CD4-positive, alpha-beta T cell treated with Interleukin-10 for 1 hour (primary cell): ENCODE data around the gene DNASE1L2.
A peak's percentile ranks its signal among the peaks of the same experiment; 100 is the strongest.
"Not testable (repeated sequence)": the region's sequence is repeated elsewhere in the genome, so short reads cannot be mapped to it uniquely, and the experiment has no call there.

ENCODE experiments used
- DNase-seq: peaks from one replicate; pipeline ENCODE4 v3.0.0-alpha.2; 2020

Gene DNASE1L2

DNA sequence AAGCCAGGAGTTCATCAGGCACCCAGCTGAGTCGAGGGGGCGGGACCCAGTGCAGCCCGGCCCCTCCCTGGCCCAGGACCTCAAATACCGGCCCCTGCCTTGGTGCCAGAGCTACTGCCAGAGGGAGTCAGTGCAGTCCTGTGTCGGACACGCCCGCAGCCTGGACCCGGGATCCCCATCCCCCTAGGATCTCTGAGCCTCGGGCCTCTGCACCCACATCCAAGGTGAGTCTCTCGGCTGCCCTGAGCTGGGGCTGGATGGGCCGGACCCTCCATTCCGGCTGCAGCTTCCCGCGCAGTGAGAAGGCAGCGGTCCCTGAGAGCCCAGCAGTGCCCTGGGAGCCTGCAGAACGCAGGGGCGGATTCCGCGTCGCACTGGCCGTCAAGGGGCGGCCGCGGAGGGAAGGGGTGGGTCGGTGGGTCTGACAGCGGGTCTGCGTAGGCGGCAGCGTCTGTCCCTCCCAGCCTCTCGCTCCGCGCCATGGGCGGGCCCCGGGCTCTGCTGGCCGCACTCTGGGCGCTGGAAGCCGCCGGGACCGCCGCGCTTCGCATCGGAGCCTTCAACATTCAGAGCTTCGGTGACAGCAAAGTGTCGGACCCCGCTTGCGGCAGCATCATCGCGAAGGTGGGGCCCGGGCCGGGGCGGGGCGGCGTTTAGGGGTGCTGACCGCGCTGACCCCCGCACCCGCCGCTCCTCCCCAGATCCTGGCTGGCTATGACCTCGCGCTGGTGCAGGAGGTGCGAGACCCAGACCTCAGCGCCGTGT is at the start of gene DNASE1L2:
DNASE1L2 (plus strand) TSS at position 108 of the 765 bp plus-strand sequence; CDS start at position 481, 373 bp downstream.
- DNase-seq, result no peak

- DNase-seq, result no peak
Measured at GRCh38 chr16:2186505-2186904, 49.7 kb upstream of the DNASE1L2 start.

DNA sequence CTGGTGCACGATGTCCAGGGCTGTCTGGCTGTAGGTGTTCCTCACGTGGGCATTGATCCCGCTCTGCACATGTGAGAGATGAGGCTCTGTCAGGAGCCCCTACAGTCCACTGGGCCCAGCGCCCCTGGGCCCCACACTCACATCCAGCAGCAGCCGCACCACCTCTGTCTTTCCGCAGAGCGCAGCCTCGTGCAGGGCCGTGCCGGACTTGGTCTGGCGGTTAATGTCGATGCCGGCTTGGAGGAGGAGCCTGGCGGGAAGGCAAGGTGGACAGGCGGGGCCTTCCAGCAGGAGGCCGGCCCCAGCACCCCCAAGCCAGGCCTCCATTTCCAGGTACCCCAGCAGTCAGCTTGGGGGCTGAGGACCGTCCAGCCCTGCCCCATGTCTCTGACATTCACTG is 49.0 kb upstream of the DNASE1L2 start:
- DNase-seq, result no peak

DNA sequence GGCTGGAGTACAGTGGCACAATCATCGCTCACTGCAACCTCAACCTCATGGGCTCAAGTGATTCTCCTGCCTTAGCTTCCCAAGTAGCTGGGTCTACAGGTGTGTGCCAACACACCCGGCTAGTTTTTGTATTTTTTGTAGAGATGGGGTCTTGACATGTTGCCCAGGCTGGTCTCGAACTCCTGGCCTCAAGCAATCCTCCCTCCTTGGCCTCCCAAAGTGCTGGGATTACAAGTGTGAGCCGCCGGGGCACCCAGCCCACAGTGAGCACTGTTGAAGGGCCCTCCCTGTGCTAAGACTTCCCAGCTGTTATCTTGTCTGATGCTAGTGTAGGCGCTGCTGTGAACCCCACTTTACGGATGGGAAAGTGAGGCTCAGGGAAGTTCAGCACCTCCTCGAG is 47.8 kb upstream of the DNASE1L2 start:
- no peak for DNase-seq

GRCh38 chr16:2189252-2189893 is 46.9 kb upstream of the DNASE1L2 start:
- no peak for DNase-seq

DNA sequence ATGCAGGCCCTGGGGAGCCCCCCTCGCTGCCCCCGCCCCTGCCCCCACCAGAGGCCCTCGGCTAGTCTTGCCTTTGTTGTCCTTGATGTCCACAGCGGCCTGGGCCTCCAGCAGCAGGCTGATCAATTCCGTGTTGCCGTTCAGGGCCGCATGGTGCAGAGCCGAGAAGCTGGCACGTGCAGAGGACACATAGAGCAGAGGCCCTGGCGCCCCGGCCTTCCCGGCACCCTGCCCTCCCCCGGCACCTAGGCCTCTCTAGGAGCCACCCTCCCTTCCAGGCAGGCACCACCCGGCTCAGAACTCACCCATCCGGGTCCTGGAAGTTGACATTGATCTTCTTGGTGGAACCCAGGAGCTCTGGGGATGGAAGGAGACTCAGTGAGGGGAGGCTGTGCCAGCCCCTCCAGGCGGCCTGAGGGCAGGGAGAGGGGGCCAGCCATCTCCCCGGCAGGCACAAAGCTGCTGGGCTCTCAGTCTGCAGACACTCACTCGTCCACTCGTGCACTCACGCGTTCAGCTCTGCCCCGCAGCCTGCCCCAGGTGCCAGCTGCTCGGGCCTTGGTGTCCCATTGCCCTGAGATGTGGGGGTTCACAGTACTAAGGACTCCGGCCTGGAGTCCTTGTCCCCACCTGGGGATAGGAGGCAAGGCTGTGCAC is 46.1 kb upstream of the DNASE1L2 start:
- no peak for DNase-seq

GRCh38 chr16:2190659-2191445 is 45.4 kb upstream of the DNASE1L2 start:
- DNase-seq, result no peak

DNA sequence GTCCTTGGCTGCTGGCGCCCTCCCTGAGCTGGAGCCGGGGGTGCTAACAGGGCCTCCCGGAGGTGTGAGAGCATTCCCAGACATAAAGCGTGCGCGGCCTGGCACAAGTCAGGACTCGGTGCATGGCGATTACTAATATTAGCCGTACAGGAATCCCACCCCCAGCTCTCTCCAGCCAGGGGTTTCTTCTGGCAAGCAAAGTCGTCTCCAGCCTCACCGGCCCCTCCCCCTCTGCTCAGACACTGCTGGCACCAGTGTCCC is 44.9 kb upstream of the DNASE1L2 start:
- no peak for DNase-seq

GRCh38 chr16:2194166-2194834 is 41.9 kb upstream of the DNASE1L2 start:
- no peak for DNase-seq

DNA sequence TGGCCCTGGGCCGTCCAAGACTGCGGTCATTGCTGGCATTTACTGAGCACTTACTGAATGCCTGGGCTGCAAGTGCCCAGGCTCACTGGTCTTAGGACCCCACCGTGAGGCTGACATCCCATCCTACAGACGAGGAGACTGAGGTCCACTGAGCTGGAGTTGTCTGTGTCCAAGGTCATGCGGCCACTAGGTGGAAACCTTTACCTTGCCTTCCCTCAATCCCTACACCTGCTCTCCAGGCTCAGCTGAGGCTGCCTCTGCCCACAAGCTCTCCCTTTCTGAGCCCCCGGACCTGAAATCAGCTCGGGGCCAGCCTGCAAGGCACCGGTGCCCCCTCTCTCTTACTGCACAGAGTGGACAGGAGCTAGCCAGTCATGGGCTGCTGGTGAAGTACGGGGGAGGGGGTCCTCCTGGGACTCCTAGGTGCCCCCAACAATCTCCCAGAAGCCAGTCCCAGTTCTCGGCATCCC is 41.4 kb upstream of the DNASE1L2 start:
- DNase-seq, result peak; percentile 68

DNA sequence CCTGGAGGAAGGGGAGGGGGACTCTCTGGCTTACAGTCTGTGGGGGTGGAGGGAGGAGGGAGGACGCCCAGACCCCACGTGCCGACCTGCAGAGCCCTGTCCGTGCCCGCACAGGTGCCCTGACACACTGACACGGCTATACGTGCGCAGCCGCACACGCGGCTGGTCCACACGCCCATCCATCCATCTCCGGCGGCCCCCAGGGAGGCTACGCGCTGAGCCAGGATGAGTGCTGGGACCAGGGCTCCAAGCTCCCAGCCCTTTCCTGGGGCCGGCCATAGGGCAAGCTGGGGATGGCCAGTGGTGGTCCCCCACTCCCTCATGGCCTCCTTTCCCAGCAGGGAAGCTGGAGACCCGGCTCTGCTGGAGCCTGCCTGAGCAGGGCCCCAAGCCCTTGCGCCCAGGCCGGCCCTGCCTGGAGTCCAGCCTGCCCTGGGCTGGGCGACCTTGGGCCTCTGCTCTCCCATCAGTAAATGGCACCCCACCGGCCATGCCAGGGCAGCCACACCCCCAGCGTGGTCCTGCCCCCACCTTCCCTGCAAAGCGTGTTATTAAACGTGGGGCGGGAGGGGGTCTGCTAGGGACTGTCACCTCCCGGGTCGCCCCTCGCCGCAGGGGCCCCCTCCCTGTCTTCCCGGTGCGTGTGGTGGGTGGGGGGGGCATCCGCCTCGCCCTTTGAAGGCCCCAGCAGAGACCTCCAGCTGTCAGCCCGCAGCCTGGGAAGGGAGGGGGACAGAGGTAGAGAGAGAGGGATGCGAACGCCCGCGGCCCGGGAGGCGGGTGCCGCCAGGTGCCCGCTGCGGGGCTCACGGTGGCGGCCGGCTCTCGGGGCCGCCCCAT is 40.7 kb upstream of the DNASE1L2 start:
- no peak for DNase-seq

DNA sequence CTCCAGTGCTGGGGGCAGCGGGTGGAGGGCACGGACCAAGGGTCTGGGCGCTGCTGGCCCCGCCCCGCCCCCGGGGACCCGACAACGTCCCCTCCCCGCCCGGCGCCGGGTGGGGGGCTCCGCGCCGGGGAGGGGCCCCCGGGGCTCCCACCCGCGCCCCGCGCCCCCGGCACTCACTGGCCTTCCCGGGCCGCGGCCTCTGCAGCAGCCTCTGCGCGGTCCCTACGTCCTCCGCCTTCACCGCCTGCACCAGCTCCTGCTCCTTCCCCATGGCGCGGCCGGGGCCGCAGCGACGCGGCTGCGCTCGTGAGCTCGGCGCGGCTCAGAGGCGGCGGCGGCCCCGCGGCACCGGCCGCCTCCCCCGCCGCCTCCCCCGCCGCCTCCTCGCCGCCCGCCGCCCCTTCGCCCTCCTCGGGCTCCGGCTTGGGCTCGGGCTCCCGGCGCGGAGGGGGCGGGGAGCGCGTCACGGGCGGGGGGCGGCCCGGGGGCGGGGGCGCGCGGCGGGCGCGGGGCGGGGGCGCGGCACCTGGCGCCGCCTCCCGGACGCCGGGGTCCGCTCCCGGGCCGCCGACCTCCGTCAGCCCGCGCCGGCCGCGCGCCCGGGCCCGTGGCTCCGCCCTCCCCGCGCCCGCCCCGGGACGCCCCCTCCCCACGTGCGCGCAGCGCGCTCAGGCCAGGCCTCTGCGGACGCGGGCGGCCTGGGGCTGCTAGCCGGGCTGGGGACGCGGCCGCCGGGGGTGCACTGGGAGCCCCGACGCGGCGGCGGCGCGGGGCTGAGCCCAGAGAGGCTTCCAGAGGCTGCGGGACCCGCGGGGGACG is 39.9 kb upstream of the DNASE1L2 start, which contains the start of gene CASKIN1:
CASKIN1 (minus strand) TSS at position 444 of the 819 bp plus-strand sequence; CDS start at position 271, 173 bp downstream.
- no peak for DNase-seq

- no peak for DNase-seq
Measured at GRCh38 chr16:2196981-2197511, 39.2 kb upstream of the DNASE1L2 start.

- no peak for DNase-seq
Measured at GRCh38 chr16:2197765-2198164, 38.5 kb upstream of the DNASE1L2 start.

DNA sequence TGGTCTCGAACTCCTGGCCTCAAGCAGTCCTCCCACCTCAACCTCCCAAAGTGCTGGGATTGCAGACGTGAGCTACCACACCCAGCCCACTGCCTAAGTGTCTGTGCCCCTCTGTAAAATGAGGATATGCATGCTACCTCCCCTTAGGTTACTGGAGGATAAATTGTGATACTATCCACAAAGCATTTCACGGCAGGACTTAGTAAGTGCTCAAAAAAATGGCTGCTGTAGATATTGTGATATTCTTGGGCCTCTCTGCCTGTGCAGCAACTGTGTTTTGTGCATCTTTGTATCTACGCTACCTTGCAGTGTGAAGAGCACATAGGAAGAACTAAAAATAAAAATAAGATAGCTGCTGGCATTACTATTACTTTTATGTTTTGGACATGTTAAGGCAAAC is 38.0 kb upstream of the DNASE1L2 start:
- DNase-seq, result no peak

DNA sequence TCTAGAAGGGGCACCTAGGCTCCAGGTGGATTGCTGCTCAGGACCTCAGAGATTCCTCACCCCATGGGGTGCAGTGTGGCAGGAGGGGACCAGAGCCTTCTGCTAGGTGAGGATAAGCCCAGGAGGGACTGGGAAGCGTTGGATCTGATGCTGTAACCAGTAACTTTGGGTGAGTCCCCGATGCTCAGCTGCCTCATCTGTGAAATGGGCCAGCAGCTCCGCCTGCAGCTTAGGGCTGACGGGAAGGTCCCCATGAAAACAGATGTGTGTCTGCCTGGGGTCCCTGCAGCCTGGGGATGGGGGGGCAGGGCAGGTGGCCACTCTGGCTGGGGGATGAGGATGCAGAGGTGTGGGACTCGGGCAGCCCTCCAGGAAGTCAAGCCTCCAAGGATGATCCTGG is 37.1 kb upstream of the DNASE1L2 start:
- DNase-seq, result no peak

DNA sequence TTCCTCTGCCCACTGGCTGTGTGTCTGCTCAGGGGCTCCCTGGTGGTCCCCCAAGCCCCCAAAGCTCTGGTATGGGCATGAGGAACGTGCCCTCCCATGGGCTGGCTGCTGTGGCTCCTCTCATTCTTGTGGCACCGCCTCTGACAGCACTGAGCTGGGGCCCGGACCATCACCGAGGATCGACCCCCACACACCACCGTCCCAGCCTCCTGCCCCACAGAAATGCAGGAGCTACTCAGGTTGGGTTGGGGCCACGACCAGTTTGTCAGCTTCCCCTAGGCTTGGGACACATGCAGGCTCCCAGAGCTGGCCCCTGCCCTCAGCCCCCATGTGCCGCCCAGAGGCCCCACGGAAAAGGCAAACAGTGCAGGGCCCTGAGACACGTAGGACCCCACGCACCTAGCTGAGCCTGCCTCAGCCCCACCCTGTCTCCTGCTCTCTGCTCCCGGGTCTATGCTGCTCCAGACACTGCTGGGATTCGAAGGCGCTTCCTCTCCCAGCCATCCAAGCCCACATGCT is 36.6 kb upstream of the DNASE1L2 start:
- no peak for DNase-seq

- DNase-seq, result no peak
Measured at GRCh38 chr16:2200313-2200712, 35.9 kb upstream of the DNASE1L2 start.

DNA sequence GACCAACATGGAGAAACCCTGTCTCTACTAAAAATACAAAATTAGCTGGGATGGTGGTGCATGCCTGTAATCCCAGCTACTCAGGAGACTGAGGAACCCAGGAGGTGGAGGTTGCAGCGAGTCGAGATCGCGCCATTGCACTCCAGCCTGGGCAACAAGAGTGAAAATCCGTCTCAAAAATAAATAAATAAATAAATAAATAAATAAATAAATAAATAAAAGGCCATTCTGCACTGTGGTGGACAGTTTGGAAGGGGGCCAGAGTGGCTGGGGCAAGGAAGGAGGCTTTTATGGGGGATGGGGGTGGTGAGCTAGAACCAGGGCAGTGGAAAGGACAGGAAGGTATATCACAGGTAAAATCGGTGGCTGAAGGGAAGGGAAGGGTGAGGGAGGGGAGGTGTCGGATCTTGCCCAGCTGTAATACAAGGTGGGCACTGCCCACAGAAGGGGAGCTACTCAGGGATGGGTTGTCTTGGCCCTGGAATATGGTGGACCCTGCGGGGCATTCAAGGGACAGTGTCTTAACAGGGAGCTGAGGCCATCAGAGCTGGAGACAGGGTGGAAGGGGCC is 33.0 kb upstream of the DNASE1L2 start:
- DNase-seq, result not testable (repeated sequence)
